Progenitor cell of endocrine pancreas (in vitro differentiated cells): ENCODE measurements around the gene AQP10. TPM values are rescaled to one million over a fixed set of nuclear protein-coding genes. Genes with fewer than 3 reads are reported as not detected.

Experiments
- DNase-seq: peaks from one replicate; pipeline ENCODE4 v3.0.0; 2021; ENCODE audit warnings: low spot score; ENCODE audit not compliant: unreplicated experiment
- H3K27ac Mint-ChIP-seq: 2 replicates; pipeline ENCODE4 v1.8.0; 2021; ENCODE audit warnings: mild to moderate bottlenecking, moderate library complexity, mixed read lengths
- H3K27me3 Mint-ChIP-seq: 2 replicates; pipeline ENCODE4 v1.8.0; 2021; ENCODE audit warnings: mixed read lengths
- H3K36me3 Mint-ChIP-seq: 2 replicates; pipeline ENCODE4 v1.8.0; 2022; ENCODE audit warnings: mixed read lengths; ENCODE audit not compliant: insufficient read depth
- H3K4me1 Mint-ChIP-seq: 2 replicates; pipeline ENCODE4 v1.8.0; 2021; ENCODE audit warnings: low read depth, mixed read lengths
- H3K4me3 Mint-ChIP-seq: 2 replicates; pipeline ENCODE4 v1.8.0; 2021; ENCODE audit warnings: low read depth, mild to moderate bottlenecking, moderate library complexity, mixed read lengths
- H3K9me3 Mint-ChIP-seq: 2 replicates; pipeline ENCODE4 v1.8.0; 2021; ENCODE audit warnings: low read depth, mixed read lengths
- CTCF ChIP-seq: fragments of 200-600 bp; sonication (generic); IDR thresholded peaks from one replicate; pipeline ENCODE4 v1.5.0; 2021; ENCODE audit warnings: antibody characterized with exemption, mild to moderate bottlenecking; ENCODE audit not compliant: unreplicated experiment
- total RNA-seq: library from RNA; stranded (reverse); gene quantifications from 2 replicates; pipeline ENCODE4 v1.2.1, GENCODE V29; 2021

Gene AQP10
- total RNA-seq, 1 donor from 2014 or later, result 0.96 TPM

- Mint-ChIP-seq H3K4me1 (peaks cover 22% of the 10 kb centered on the region), H3K27me3 (peaks cover 2% of the 10 kb centered on the region), H3K9me3 (no peaks in the 10 kb centered on the region), H3K36me3 (peaks cover 22% of the 10 kb centered on the region), H3K27ac (no peak overlapping the region), H3K4me3 (no peak overlapping the region)
- no peak for DNase-seq
- no peak for TF ChIP-seq CTCF
Observed at GRCh38 chr1:154349121-154349520, 28.2 kb downstream of the AQP10 start.

GRCh38 chr1:154350383-154350782 is 29.5 kb downstream of the AQP10 start:
- TF ChIP-seq CTCF, result no peak
- no peak for DNase-seq

GRCh38 chr1:154351363-154352068 is 30.6 kb downstream of the AQP10 start:
- DNase-seq, result no peak
- no peak for TF ChIP-seq CTCF
- H3K27ac Mint-ChIP-seq, result no peak overlapping the region
- peaks cover 10% of the 10 kb centered on the region for H3K36me3 Mint-ChIP-seq
- no peak overlapping the region for H3K4me3 Mint-ChIP-seq
- peaks cover 24% of the 10 kb centered on the region for H3K4me1 Mint-ChIP-seq
- peaks cover 2% of the 10 kb centered on the region for H3K27me3 Mint-ChIP-seq
- no peaks in the 10 kb centered on the region for H3K9me3 Mint-ChIP-seq

More at GRCh38 chr1:154350383-154350782, 29.5 kb downstream of the AQP10 start:
- H3K4me1 Mint-ChIP-seq, result peaks cover 24% of the 10 kb centered on the region
- no peaks in the 10 kb centered on the region for H3K9me3 Mint-ChIP-seq
- no peak overlapping the region for H3K4me3 Mint-ChIP-seq
- H3K27me3 Mint-ChIP-seq, result peaks cover 2% of the 10 kb centered on the region
- peaks cover 14% of the 10 kb centered on the region for H3K36me3 Mint-ChIP-seq
- no peak overlapping the region for H3K27ac Mint-ChIP-seq

GRCh38 chr1:154352245-154352580 is 31.3 kb downstream of the AQP10 start:
- peaks cover 24% of the 10 kb centered on the region for H3K4me1 Mint-ChIP-seq
- H3K27me3 Mint-ChIP-seq, result peaks cover 2% of the 10 kb centered on the region
- no peak for TF ChIP-seq CTCF
- H3K36me3 Mint-ChIP-seq, result peaks cover 7% of the 10 kb centered on the region
- peak overlapping the region; percentile 85 for H3K27ac Mint-ChIP-seq
- H3K9me3 Mint-ChIP-seq, result no peaks in the 10 kb centered on the region
- no peak for DNase-seq
- H3K4me3 Mint-ChIP-seq, result peak overlapping the region; percentile 73

GRCh38 chr1:154352581-154353459 is 31.9 kb downstream of the AQP10 start:
- Mint-ChIP-seq H3K27me3 (peaks cover 2% of the 10 kb centered on the region), H3K9me3 (no peaks in the 10 kb centered on the region), H3K27ac (peak overlapping the region; percentile 85), H3K4me3 (peak overlapping the region; percentile 73), H3K4me1 (peaks cover 24% of the 10 kb centered on the region), H3K36me3 (peaks cover 5% of the 10 kb centered on the region)
- TF ChIP-seq CTCF, result peak; percentile 16
- peak; percentile 37 for DNase-seq
